Measurements from ENCODE around the gene SEMA4G.

DNA sequence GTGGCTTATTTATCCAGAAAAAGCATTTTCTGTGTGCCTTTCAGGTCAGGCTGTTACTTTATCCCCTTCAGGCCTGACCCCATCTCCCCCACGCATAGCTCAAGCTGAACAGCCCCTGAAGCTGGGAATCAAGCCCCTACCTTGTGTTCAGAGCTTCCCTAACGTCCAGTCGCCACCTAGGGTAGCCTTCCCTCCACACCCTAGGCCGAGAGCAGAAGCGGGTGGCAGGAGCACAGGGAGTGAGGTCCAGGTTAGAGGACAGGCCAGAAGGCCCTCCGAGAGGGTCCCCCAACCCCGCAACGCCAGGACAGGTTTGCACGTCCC is 479 bp upstream of the SEMA4G start:
- TF ChIP-seq FOSL1 (IDR thresholded peaks at IDR 0.05; ENCODE audit: insufficient read depth, low read depth, low read length), result no peak
- TF ChIP-seq, protein P1, sequence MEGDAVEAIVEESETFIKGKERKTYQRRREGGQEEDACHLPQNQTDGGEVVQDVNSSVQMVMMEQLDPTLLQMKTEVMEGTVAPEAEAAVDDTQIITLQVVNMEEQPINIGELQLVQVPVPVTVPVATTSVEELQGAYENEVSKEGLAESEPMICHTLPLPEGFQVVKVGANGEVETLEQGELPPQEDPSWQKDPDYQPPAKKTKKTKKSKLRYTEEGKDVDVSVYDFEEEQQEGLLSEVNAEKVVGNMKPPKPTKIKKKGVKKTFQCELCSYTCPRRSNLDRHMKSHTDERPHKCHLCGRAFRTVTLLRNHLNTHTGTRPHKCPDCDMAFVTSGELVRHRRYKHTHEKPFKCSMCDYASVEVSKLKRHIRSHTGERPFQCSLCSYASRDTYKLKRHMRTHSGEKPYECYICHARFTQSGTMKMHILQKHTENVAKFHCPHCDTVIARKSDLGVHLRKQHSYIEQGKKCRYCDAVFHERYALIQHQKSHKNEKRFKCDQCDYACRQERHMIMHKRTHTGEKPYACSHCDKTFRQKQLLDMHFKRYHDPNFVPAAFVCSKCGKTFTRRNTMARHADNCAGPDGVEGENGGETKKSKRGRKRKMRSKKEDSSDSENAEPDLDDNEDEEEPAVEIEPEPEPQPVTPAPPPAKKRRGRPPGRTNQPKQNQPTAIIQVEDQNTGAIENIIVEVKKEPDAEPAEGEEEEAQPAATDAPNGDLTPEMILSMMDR (IDR thresholded peaks at IDR 0.05; ENCODE audit: control extremely low read depth in 1 of 3, insufficient read depth in 1 of 3, low read depth in 1 of 3, low read length in 3 of 3), result no peak
- no peak for TF ChIP-seq CBX5 (IDR thresholded peaks at IDR 0.05; ENCODE audit: low read depth, low read length)
- no peak for TF ChIP-seq EZH2 (IDR thresholded peaks at IDR 0.05; ENCODE audit: low read depth, low read length, severe bottlenecking)
- TF ChIP-seq SIN3A (conservative IDR thresholded peaks at IDR 0.05 in 1 of 2, IDR thresholded peaks at IDR 0.05 in 1 of 2; ENCODE audit: low read depth in 1 of 2, low read length in 2 of 2), result no peak

Measured in H1 (cell line).